GM23338 (cell line): ENCODE measurements around the gene SRGAP1. TPM values are rescaled to one million over a fixed set of nuclear protein-coding genes. Genes with fewer than 3 reads are reported as not detected.

Source experiments
- ATAC-seq: fragments of 200-7000 bp; cut with Tn5 transposase; 3 replicates; pipeline ENCODE4 v1.9.1; 2020
- DNase-seq: peaks from one replicate; pipeline ENCODE4 v3.0.0-alpha.2; 2015; ENCODE audit warnings: low spot score
- H2AFZ ChIP-seq: fragments of 200-600 bp; sonication (generic); 2 replicates; pipeline ENCODE4 v1.8.0; 2016; ENCODE audit warnings: antibody characterized with exemption, mild to moderate bottlenecking, moderate library complexity
- H3F3A ChIP-seq: fragments of 200-600 bp; sonication (generic); replicated peaks from 2 replicates; pipeline ENCODE4 v1.8.0; 2017; ENCODE audit warnings: antibody characterized with exemption, mixed run types, low read depth
- H3K27ac ChIP-seq: fragments of 200-600 bp; sonication (generic); 2 replicates; pipeline ENCODE4 v1.6.1; 2016; ENCODE audit warnings: low read depth
- H3K27me3 ChIP-seq: fragments of 200-600 bp; sonication (generic); 2 replicates; pipeline ENCODE4 v1.8.0; 2016; ENCODE audit warnings: mild to moderate bottlenecking, mixed run types, moderate library complexity; ENCODE audit not compliant: insufficient read depth
- H3K36me3 ChIP-seq: fragments of 200-600 bp; sonication (generic); 2 replicates; pipeline ENCODE4 v1.8.0; 2016; ENCODE audit warnings: mild to moderate bottlenecking; ENCODE audit not compliant: insufficient read depth
- H3K4me1 ChIP-seq: fragments of 200-600 bp; sonication (generic); 2 replicates; pipeline ENCODE4 v1.8.0; 2016; ENCODE audit warnings: mild to moderate bottlenecking, moderate library complexity; ENCODE audit not compliant: insufficient read depth
- H3K4me2 ChIP-seq: fragments of 200-600 bp; sonication (generic); 2 replicates; pipeline ENCODE4 v1.7.1; 2017; ENCODE audit warnings: mixed run types
- H3K4me3 ChIP-seq: fragments of 200-600 bp; sonication (generic); 2 replicates; pipeline ENCODE4 v1.6.1; 2016; ENCODE audit warnings: mixed run types
- H3K79me2 ChIP-seq: fragments of 200-600 bp; sonication (generic); replicated peaks from 2 replicates; pipeline ENCODE4 v1.8.0; 2017; ENCODE audit warnings: mild to moderate bottlenecking; ENCODE audit not compliant: insufficient read depth
- H3K9me2 ChIP-seq: fragments of 200-600 bp; sonication (generic); 2 replicates; pipeline ENCODE4 v1.8.0; 2017; ENCODE audit not compliant: insufficient read depth
- H4K20me1 ChIP-seq: fragments of 200-600 bp; sonication (generic); replicated peaks from 2 replicates; pipeline ENCODE4 v1.8.0; 2017; ENCODE audit warnings: mild to moderate bottlenecking; ENCODE audit not compliant: insufficient read depth
- H3K27ac Mint-ChIP-seq: 2 replicates; pipeline ENCODE4 v1.8.0; 2020; ENCODE audit warnings: inconsistent platforms, mild to moderate bottlenecking, moderate library complexity, mixed read lengths
- H3K27me3 Mint-ChIP-seq: 3 replicates; pipeline ENCODE4 v1.8.0; 2022; ENCODE audit warnings: low read depth, mild to moderate bottlenecking, moderate library complexity, mixed read lengths, inconsistent platforms; ENCODE audit not compliant: insufficient read depth, poor library complexity
- H3K36me3 Mint-ChIP-seq: 3 replicates; pipeline ENCODE4 v1.8.0; 2021; ENCODE audit warnings: low read depth, mild to moderate bottlenecking, inconsistent platforms, moderate library complexity, mixed read lengths
- H3K4me1 Mint-ChIP-seq: 3 replicates; pipeline ENCODE4 v1.8.0; 2020; ENCODE audit warnings: mild to moderate bottlenecking, inconsistent platforms, mixed read lengths
- H3K4me3 Mint-ChIP-seq: 3 replicates; pipeline ENCODE4 v1.8.0; 2021; ENCODE audit warnings: moderate library complexity, mild to moderate bottlenecking, inconsistent platforms, mixed read lengths
- H3K9me3 Mint-ChIP-seq: 3 replicates; pipeline ENCODE4 v1.8.0; 2020; ENCODE audit warnings: moderate library complexity, mild to moderate bottlenecking, inconsistent platforms, mixed read lengths
- CREB1 ChIP-seq: fragments of 250-450 bp; sonication (Bioruptor Pico); IDR thresholded peaks from 2 replicates; pipeline ENCODE4 v1.5.0; 2020; ENCODE audit warnings: low read depth, mild to moderate bottlenecking, moderate library complexity
- EZH2 ChIP-seq: fragments of 200-600 bp; sonication (generic); IDR thresholded peaks from one replicate; pipeline ENCODE4 v1.8.0; 2017; ENCODE audit warnings: antibody characterized with exemption, mild to moderate bottlenecking, low read depth; ENCODE audit not compliant: unreplicated experiment
- EZH2phosphoT487 ChIP-seq: fragments of 200-600 bp; sonication (generic); IDR thresholded peaks from one replicate; pipeline ENCODE4 v1.8.1; 2018; ENCODE audit warnings: antibody characterized with exemption; ENCODE audit not compliant: unreplicated experiment
- JUNB ChIP-seq: IDR thresholded peaks from one replicate; pipeline ENCODE4 v1.6.1; 2016; ENCODE audit warnings: antibody characterized with exemption; ENCODE audit not compliant: unreplicated experiment
- POLR2AphosphoS5 ChIP-seq: IDR thresholded peaks from 2 replicates; pipeline ENCODE4 v1.6.1; 2016; ENCODE audit warnings: antibody characterized with exemption, low read depth
- ZNF114 ChIP-seq: fragments of 250-450 bp; sonication (Bioruptor Pico); IDR thresholded peaks from 2 replicates; pipeline ENCODE4 v1.5.0; 2020; ENCODE audit warnings: mild to moderate bottlenecking, moderate library complexity
- ZNF331 ChIP-seq: fragments of 250-450 bp; sonication (Bioruptor Pico); IDR thresholded peaks from 2 replicates; pipeline ENCODE4 v1.5.0; 2020; ENCODE audit warnings: low read depth, mild to moderate bottlenecking, moderate library complexity
- polyA plus RNA-seq: library from polyadenylated mRNA; unstranded; fragments of >200 nt; fragmentation: Nextera tagmentation; extraction: Ambion mirVana; gene quantifications from 2 replicates; pipeline ENCODE4 v1.2.1, GENCODE V29; 2016
- total RNA-seq: library from RNA; depleted of rRNA; stranded (reverse); fragments of >200 nt; shearing (Covaris generic); gene quantifications from 2 replicates; pipeline ENCODE4 v1.2.3, GENCODE V29; 2014
- TF ChIP-seq, protein P1 (sequence below): fragments of 250-450 bp; sonication (Bioruptor Pico); IDR thresholded peaks from 2 replicates; pipeline ENCODE4 v1.5.0; 2020; ENCODE audit warnings: mild to moderate bottlenecking, moderate library complexity
- TF ChIP-seq, protein P2 (sequence below), 2 experiments: fragments of 200-600 bp in 1 of 2; sonication (generic) in 1 of 2; conservative IDR thresholded peaks; 2 replicates each; pipeline versions ENCODE4 v1.5.1 to v1.6.1; 2016 to 2017; ENCODE audit warnings: antibody characterized with exemption in 2 of 2, low read depth in 2 of 2, mild to moderate bottlenecking in 2 of 2, moderate library complexity in 1 of 2
- TF ChIP-seq, protein P3 (sequence below): IDR thresholded peaks from one replicate; pipeline ENCODE4 v1.6.1; 2018; ENCODE audit warnings: antibody characterized with exemption; ENCODE audit not compliant: unreplicated experiment
- TF ChIP-seq, protein P4 (sequence below): IDR thresholded peaks from 2 replicates; pipeline ENCODE4 v1.6.1; 2016; ENCODE audit warnings: antibody characterized with exemption

The SRGAP1 gene
- total and polyA plus RNA-seq, 2 experiments from 2014 or later = 6.1 to 8.1 TPM

DNA sequence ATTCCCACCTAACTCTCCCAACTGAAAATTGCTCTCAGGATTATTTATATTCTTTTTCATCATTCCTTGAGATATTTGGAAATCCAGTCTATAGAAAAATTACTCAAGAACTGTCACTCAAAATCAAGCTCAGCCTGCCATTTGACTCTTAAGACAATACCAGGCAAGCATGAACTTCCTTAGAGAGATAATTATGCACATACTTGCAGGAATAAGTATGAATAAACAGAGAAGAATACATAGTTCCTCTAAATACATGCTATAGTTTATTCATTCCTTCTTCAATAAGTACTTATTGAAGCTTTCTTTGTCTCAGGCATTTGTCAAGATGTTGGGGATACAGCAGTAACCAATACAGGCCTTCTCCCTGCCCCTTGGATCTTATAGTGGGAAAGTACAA is 154.1 kb downstream of the SRGAP1 start:
- DNase-seq (no peak), ATAC-seq (no peak)
- no peak overlapping the region for H3K27ac Mint-ChIP-seq
- H3F3A ChIP-seq = no peaks in the 10 kb centered on the region
- TF ChIP-seq JUNB (no peak), ZNF114 (CRISPR knock-in tag) (no peak), POLR2AphosphoS5 (no peak), EZH2phosphoT487 (no peak), ZNF331 (no peak), EZH2 (no peak), CREB1 (no peak)
- TF ChIP-seq, protein P1, sequence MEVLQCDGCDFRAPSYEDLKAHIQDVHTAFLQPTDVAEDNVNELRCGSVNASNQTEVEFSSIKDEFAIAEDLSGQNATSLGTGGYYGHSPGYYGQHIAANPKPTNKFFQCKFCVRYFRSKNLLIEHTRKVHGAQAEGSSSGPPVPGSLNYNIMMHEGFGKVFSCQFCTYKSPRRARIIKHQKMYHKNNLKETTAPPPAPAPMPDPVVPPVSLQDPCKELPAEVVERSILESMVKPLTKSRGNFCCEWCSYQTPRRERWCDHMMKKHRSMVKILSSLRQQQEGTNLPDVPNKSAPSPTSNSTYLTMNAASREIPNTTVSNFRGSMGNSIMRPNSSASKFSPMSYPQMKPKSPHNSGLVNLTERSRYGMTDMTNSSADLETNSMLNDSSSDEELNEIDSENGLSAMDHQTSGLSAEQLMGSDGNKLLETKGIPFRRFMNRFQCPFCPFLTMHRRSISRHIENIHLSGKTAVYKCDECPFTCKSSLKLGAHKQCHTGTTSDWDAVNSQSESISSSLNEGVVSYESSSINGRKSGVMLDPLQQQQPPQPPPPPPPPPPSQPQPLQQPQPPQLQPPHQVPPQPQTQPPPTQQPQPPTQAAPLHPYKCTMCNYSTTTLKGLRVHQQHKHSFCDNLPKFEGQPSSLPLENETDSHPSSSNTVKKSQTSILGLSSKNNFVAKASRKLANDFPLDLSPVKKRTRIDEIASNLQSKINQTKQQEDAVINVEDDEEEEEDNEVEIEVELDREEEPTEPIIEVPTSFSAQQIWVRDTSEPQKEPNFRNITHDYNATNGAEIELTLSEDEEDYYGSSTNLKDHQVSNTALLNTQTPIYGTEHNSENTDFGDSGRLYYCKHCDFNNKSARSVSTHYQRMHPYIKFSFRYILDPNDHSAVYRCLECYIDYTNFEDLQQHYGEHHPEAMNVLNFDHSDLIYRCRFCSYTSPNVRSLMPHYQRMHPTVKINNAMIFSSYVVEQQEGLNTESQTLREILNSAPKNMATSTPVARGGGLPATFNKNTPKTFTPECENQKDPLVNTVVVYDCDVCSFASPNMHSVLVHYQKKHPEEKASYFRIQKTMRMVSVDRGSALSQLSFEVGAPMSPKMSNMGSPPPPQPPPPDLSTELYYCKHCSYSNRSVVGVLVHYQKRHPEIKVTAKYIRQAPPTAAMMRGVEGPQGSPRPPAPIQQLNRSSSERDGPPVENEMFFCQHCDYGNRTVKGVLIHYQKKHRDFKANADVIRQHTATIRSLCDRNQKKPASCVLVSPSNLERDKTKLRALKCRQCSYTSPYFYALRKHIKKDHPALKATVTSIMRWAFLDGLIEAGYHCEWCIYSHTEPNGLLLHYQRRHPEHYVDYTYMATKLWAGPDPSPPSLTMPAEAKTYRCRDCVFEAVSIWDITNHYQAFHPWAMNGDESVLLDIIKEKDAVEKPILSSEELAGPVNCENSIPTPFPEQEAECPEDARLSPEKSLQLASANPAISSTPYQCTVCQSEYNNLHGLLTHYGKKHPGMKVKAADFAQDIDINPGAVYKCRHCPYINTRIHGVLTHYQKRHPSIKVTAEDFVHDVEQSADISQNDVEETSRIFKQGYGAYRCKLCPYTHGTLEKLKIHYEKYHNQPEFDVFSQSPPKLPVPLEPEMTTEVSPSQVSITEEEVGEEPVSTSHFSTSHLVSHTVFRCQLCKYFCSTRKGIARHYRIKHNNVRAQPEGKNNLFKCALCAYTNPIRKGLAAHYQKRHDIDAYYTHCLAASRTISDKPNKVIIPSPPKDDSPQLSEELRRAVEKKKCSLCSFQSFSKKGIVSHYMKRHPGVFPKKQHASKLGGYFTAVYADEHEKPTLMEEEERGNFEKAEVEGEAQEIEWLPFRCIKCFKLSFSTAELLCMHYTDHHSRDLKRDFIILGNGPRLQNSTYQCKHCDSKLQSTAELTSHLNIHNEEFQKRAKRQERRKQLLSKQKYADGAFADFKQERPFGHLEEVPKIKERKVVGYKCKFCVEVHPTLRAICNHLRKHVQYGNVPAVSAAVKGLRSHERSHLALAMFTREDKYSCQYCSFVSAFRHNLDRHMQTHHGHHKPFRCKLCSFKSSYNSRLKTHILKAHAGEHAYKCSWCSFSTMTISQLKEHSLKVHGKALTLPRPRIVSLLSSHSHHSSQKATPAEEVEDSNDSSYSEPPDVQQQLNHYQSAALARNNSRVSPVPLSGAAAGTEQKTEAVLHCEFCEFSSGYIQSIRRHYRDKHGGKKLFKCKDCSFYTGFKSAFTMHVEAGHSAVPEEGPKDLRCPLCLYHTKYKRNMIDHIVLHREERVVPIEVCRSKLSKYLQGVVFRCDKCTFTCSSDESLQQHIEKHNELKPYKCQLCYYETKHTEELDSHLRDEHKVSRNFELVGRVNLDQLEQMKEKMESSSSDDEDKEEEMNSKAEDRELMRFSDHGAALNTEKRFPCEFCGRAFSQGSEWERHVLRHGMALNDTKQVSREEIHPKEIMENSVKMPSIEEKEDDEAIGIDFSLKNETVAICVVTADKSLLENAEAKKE (CRISPR knock-in tag) = no peak
- TF ChIP-seq, protein P2, sequence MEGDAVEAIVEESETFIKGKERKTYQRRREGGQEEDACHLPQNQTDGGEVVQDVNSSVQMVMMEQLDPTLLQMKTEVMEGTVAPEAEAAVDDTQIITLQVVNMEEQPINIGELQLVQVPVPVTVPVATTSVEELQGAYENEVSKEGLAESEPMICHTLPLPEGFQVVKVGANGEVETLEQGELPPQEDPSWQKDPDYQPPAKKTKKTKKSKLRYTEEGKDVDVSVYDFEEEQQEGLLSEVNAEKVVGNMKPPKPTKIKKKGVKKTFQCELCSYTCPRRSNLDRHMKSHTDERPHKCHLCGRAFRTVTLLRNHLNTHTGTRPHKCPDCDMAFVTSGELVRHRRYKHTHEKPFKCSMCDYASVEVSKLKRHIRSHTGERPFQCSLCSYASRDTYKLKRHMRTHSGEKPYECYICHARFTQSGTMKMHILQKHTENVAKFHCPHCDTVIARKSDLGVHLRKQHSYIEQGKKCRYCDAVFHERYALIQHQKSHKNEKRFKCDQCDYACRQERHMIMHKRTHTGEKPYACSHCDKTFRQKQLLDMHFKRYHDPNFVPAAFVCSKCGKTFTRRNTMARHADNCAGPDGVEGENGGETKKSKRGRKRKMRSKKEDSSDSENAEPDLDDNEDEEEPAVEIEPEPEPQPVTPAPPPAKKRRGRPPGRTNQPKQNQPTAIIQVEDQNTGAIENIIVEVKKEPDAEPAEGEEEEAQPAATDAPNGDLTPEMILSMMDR (conservative IDR thresholded peaks at IDR 0.05; ENCODE audit: low read depth in 2 of 2) = no peak
- TF ChIP-seq, protein P3, sequence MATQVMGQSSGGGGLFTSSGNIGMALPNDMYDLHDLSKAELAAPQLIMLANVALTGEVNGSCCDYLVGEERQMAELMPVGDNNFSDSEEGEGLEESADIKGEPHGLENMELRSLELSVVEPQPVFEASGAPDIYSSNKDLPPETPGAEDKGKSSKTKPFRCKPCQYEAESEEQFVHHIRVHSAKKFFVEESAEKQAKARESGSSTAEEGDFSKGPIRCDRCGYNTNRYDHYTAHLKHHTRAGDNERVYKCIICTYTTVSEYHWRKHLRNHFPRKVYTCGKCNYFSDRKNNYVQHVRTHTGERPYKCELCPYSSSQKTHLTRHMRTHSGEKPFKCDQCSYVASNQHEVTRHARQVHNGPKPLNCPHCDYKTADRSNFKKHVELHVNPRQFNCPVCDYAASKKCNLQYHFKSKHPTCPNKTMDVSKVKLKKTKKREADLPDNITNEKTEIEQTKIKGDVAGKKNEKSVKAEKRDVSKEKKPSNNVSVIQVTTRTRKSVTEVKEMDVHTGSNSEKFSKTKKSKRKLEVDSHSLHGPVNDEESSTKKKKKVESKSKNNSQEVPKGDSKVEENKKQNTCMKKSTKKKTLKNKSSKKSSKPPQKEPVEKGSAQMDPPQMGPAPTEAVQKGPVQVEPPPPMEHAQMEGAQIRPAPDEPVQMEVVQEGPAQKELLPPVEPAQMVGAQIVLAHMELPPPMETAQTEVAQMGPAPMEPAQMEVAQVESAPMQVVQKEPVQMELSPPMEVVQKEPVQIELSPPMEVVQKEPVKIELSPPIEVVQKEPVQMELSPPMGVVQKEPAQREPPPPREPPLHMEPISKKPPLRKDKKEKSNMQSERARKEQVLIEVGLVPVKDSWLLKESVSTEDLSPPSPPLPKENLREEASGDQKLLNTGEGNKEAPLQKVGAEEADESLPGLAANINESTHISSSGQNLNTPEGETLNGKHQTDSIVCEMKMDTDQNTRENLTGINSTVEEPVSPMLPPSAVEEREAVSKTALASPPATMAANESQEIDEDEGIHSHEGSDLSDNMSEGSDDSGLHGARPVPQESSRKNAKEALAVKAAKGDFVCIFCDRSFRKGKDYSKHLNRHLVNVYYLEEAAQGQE = no peak
- TF ChIP-seq, protein P4, sequence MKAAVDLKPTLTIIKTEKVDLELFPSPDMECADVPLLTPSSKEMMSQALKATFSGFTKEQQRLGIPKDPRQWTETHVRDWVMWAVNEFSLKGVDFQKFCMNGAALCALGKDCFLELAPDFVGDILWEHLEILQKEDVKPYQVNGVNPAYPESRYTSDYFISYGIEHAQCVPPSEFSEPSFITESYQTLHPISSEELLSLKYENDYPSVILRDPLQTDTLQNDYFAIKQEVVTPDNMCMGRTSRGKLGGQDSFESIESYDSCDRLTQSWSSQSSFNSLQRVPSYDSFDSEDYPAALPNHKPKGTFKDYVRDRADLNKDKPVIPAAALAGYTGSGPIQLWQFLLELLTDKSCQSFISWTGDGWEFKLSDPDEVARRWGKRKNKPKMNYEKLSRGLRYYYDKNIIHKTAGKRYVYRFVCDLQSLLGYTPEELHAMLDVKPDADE = no peak
- no peaks in the 10 kb centered on the region for H3K36me3 ChIP-seq
- no peaks in the 10 kb centered on the region for H3K9me2 ChIP-seq
- H4K20me1 ChIP-seq = no peaks in the 10 kb centered on the region
- H3K36me3 Mint-ChIP-seq = peaks cover 4% of the 10 kb centered on the region; the same call in 2 of the 3 replicates
- H3K4me3 Mint-ChIP-seq = no peak overlapping the region
- H3K4me2 ChIP-seq = no peak overlapping the region
- no peaks in the 10 kb centered on the region for H3K27me3 ChIP-seq
- H3K79me2 ChIP-seq = no peaks in the 10 kb centered on the region
- no peak overlapping the region for H2AFZ ChIP-seq
- no peak overlapping the region for H3K4me3 ChIP-seq
- H3K27me3 Mint-ChIP-seq = no peaks in the 10 kb centered on the region
- H3K4me1 Mint-ChIP-seq = peaks cover 2% of the 10 kb centered on the region; the same call in 1 of the 3 replicates
- H3K4me1 ChIP-seq = peaks cover 10% of the 10 kb centered on the region; the same call in 1 of the 2 replicates
- H3K27ac ChIP-seq = no peak overlapping the region
- H3K9me3 Mint-ChIP-seq = peaks cover 6% of the 10 kb centered on the region; the same call in 2 of the 3 replicates
